Endothelial cell (in vitro differentiated cells): Measurements from ENCODE around the gene GSTK1. TPM values are rescaled to one million over a fixed set of nuclear protein-coding genes. Genes with fewer than 3 reads are reported as not detected.
"Not testable (repeated sequence)": the region's sequence is repeated elsewhere in the genome, so short reads cannot be mapped to it uniquely, and the experiment has no call there.

ENCODE experiments used
- DNase-seq: peaks from one replicate; pipeline ENCODE4 v3.0.0; 2021; ENCODE audit warnings: low spot score
- H3K27ac Mint-ChIP-seq: one replicate; pipeline ENCODE4 v1.8.0; 2021; ENCODE audit warnings: mixed read lengths, inconsistent platforms; ENCODE audit not compliant: unreplicated experiment
- H3K27me3 Mint-ChIP-seq: one replicate; pipeline ENCODE4 v1.8.0; 2021; ENCODE audit warnings: mild to moderate bottlenecking, moderate library complexity, mixed read lengths, inconsistent platforms; ENCODE audit not compliant: unreplicated experiment
- H3K36me3 Mint-ChIP-seq: one replicate; pipeline ENCODE4 v1.8.0; 2021; ENCODE audit warnings: mild to moderate bottlenecking, low read depth, mixed read lengths, inconsistent platforms; ENCODE audit not compliant: unreplicated experiment
- H3K4me1 Mint-ChIP-seq: one replicate; pipeline ENCODE4 v1.8.0; 2021; ENCODE audit warnings: mild to moderate bottlenecking, mixed read lengths, inconsistent platforms; ENCODE audit not compliant: unreplicated experiment
- H3K4me3 Mint-ChIP-seq: one replicate; pipeline ENCODE4 v1.8.0; 2021; ENCODE audit warnings: mild to moderate bottlenecking, mixed read lengths, inconsistent platforms; ENCODE audit not compliant: unreplicated experiment
- H3K9me3 Mint-ChIP-seq: one replicate; pipeline ENCODE4 v1.8.0; 2021; ENCODE audit warnings: mixed read lengths, inconsistent platforms; ENCODE audit not compliant: unreplicated experiment
- total RNA-seq: library from RNA; stranded (reverse); fragmentation: NEBNext Ultra II Directional; extraction: Animal tissue kit (Norgen Biotek cat#: 25700); gene quantifications from one replicate; pipeline ENCODE4 v1.2.1, GENCODE V29; 2021; ENCODE audit not compliant: unreplicated experiment
- TF ChIP-seq, protein P1 (sequence below): fragments of 200-600 bp; sonication (generic); IDR thresholded peaks from one replicate; pipeline ENCODE4 v1.5.0; 2021; ENCODE audit warnings: antibody characterized with exemption; ENCODE audit not compliant: unreplicated experiment

GSTK1 gene
- total RNA-seq, 1 donor from 2014 or later, result 80.0 TPM

DNA sequence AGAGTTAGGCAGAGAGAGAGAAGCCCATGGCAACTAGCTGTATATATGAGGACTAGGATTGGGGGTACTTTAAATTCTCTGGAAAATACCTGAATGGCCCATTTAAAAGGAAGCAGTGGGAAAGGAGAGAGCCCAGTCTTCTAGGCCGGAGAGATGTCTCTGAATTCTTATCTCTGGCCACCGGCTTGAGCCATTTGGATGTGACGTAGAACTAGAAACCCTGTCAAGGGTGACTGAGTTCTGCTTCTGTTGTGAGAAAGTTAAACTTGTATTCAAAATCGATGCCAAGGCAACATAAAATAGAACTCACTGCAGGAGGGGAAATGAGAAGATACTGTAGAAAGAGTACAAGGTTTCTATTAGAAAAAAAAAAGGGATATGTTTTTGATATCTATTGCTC, 6.3 kb upstream of the GSTK1 start:
- Mint-ChIP-seq H3K27ac (no peak overlapping the region), H3K9me3 (no peaks in the 10 kb centered on the region), H3K36me3 (no peaks in the 10 kb centered on the region), H3K4me1 (peaks cover 10% of the 10 kb centered on the region), H3K27me3 (peaks cover 1% of the 10 kb centered on the region), H3K4me3 (no peak overlapping the region)
- TF ChIP-seq, protein P1, sequence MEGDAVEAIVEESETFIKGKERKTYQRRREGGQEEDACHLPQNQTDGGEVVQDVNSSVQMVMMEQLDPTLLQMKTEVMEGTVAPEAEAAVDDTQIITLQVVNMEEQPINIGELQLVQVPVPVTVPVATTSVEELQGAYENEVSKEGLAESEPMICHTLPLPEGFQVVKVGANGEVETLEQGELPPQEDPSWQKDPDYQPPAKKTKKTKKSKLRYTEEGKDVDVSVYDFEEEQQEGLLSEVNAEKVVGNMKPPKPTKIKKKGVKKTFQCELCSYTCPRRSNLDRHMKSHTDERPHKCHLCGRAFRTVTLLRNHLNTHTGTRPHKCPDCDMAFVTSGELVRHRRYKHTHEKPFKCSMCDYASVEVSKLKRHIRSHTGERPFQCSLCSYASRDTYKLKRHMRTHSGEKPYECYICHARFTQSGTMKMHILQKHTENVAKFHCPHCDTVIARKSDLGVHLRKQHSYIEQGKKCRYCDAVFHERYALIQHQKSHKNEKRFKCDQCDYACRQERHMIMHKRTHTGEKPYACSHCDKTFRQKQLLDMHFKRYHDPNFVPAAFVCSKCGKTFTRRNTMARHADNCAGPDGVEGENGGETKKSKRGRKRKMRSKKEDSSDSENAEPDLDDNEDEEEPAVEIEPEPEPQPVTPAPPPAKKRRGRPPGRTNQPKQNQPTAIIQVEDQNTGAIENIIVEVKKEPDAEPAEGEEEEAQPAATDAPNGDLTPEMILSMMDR, result no peak
- no peak for DNase-seq

DNA sequence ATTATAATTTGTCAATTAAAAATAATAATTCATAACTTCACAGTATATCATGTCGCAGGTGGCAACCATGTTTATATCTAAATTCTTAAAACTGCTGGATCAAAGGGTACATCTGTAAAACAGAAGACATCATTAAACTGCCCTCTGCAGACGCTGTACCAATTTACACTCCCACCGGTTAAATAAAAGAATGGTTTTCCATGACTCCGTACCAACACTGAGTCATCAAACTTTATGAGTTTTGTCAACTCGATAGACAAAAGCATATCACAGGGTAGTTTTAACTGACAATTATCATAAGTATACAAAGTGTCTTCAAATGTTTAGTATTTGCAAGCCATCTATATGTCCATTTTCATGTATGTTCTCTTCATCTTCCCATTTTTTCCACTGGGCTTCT, 5.7 kb upstream of the GSTK1 start:
- no peak for DNase-seq
- no peaks in the 10 kb centered on the region for H3K36me3 Mint-ChIP-seq
- H3K4me3 Mint-ChIP-seq, result no peak overlapping the region

DNA sequence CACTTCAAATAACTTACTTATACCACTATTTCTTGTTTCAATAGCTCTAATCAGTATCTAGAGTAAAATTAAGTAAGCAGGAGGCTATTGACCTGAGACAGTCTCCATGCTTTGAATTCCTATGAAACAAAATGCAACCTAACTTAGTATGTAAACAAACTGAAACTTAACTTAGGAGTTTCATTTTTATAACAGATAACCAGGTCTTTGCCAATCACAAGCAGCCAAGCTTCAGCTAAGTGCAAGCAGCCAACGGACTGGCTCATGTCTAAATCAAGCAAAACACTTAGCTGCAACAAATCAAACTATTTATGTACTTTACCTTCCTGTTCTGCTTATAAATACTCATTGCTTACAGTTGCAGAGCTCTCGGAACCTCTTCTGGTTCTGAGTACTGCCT, 4.4 kb upstream of the GSTK1 start:
- Mint-ChIP-seq H3K9me3 (no peaks in the 10 kb centered on the region), H3K4me1 (peaks cover 13% of the 10 kb centered on the region), H3K27ac (no peak overlapping the region), H3K36me3 (no peaks in the 10 kb centered on the region), H3K27me3 (peaks cover 1% of the 10 kb centered on the region), H3K4me3 (no peak overlapping the region)
- DNase-seq, result no peak
- TF ChIP-seq, protein P1, result no peak

More for the DNA sequence above, 5.7 kb upstream of the GSTK1 start:
- TF ChIP-seq, protein P1, result no peak
- H3K27ac Mint-ChIP-seq, result no peak overlapping the region
- no peaks in the 10 kb centered on the region for H3K9me3 Mint-ChIP-seq
- peaks cover 1% of the 10 kb centered on the region for H3K27me3 Mint-ChIP-seq
- H3K4me1 Mint-ChIP-seq, result peaks cover 10% of the 10 kb centered on the region

DNA sequence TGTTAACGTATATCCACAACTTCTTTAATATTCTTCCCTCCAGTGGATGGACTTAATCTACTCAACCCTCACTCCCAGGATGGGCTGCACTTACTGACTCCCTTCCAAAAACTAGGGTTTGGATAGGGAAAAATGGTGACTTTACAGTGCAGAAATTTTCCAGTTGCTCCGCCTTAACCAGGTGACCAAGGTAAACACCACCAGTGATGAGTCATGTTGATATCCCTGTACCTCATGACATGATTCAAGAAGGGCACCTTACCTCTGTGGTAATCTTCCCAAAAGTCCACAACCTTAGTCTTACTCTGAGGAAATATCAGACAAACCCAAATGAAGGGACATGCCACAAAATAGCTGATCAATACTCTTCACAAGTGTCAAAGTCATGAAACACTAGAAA, 3.5 kb upstream of the GSTK1 start:
- Mint-ChIP-seq H3K4me1 (peaks cover 21% of the 10 kb centered on the region), H3K4me3 (no peak overlapping the region), H3K9me3 (no peaks in the 10 kb centered on the region), H3K36me3 (peaks cover 4% of the 10 kb centered on the region), H3K27me3 (peaks cover 3% of the 10 kb centered on the region), H3K27ac (no peak overlapping the region)
- TF ChIP-seq, protein P1, result no peak
- DNase-seq, result no peak

DNA sequence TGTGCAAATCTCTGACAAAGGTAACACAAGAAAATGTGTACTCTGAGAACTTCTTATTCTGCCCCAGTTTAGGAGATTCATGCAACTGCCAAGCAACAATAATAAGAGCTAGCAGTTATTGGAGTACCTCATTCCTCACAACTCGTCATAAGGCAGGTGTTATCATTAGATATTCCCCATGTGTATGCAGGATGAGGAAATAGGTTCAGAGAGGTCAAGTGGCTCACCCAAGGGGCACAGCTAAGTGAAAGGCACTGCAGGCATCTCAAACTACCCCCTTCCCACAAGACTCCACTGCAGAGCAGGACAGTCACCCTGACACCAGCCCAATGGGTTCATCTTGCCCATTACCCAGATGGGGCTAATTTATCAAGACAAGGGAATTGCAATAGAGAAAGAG, 1.3 kb upstream of the GSTK1 start:
- H3K27me3 Mint-ChIP-seq, result peaks cover 2% of the 10 kb centered on the region
- TF ChIP-seq, protein P1, result no peak
- peaks cover 13% of the 10 kb centered on the region for H3K4me1 Mint-ChIP-seq
- H3K9me3 Mint-ChIP-seq, result no peaks in the 10 kb centered on the region
- H3K36me3 Mint-ChIP-seq, result peaks cover 8% of the 10 kb centered on the region
- H3K4me3 Mint-ChIP-seq, result no peak overlapping the region
- H3K27ac Mint-ChIP-seq, result peak overlapping the region; percentile 36
- DNase-seq, result no peak

DNA sequence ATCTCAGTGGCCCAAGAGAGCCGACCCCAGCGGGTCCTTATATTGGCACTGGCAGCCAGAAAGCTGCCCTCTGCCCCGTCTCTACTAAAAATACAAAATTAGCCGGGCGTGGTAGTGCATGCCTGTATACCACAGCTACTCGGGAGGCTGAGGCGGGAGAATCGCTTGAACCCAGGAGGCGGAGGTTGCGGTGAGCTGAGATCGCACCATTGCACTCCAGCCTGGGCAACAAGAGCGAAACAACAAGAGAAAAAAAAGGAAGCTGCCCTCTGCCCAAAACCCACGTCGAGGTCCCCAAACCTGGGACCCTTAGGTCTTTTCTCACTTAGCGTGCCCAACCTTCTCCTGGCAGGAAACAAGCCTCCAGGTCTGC, 941 bp downstream of the GSTK1 start:
- not testable (repeated sequence) for H3K27ac Mint-ChIP-seq, H3K9me3 Mint-ChIP-seq, DNase-seq, H3K27me3 Mint-ChIP-seq
- H3K36me3 Mint-ChIP-seq, result peaks cover 16% of the 10 kb centered on the region
- peaks cover 13% of the 10 kb centered on the region for H3K4me1 Mint-ChIP-seq
- H3K4me3 Mint-ChIP-seq, result peak overlapping the region; percentile 90
